DOHH2 (cell line): ENCODE results near the gene PLCB3.

ENCODE experiments used
- CTCF ChIP-seq: fragments of 200-600 bp; sonication (generic); IDR thresholded peaks from one replicate; pipeline ENCODE4 v1.5.1; 2014; ENCODE audit warnings: antibody characterized with exemption, mild to moderate bottlenecking, low read depth, low read length; ENCODE audit not compliant: poor library complexity, severe bottlenecking
- EZH2phosphoT487 ChIP-seq: fragments of 200-600 bp; sonication (generic); IDR thresholded peaks from 2 replicates; pipeline ENCODE4 v1.6.1; 2017; ENCODE audit warnings: borderline replicate concordance, mild to moderate bottlenecking, antibody characterized with exemption, low read length, moderate library complexity, mixed read lengths

- TF ChIP-seq CTCF = no peak
- TF ChIP-seq EZH2phosphoT487 = peak; percentile 33; the same call in 1 of the 2 replicates
These were observed 40.6 kb downstream of the PLCB3 start for GRCh38 chr11:64291752-64292459.
